Neural cell (in vitro differentiated cells): ENCODE data around the gene PYHIN1. TPM values are rescaled to one million over a fixed set of nuclear protein-coding genes. Genes with fewer than 3 reads are reported as not detected.

ENCODE experiments used
- H2AFZ ChIP-seq: fragments of 200-600, 300-800 bp; sonication (generic), shearing (Covaris generic); 2 replicates; pipeline ENCODE4 v1.6.0; 2014; ENCODE audit warnings: low read depth, mild to moderate bottlenecking, antibody characterized with exemption, low read length, moderate library complexity
- H3F3A ChIP-seq: fragments of 200-600 bp; shearing (Covaris generic); 2 replicates; pipeline ENCODE4 v1.6.1; 2016; ENCODE audit warnings: mild to moderate bottlenecking, moderate library complexity, mixed read lengths, antibody characterized with exemption, low read length; ENCODE audit not compliant: insufficient read depth, poor library complexity, severe bottlenecking
- H3K27ac ChIP-seq: fragments of 200-600, 300-800 bp; sonication (generic), shearing (Covaris generic); 2 replicates; pipeline ENCODE4 v1.5.1; 2014; ENCODE audit warnings: mild to moderate bottlenecking, low read length, moderate library complexity
- H3K27me3 ChIP-seq: fragments of 300-800, 200-600 bp; sonication (generic), shearing (Covaris generic); 2 replicates; pipeline ENCODE4 v1.6.0; 2014; ENCODE audit warnings: mild to moderate bottlenecking, low read depth, low read length, moderate library complexity; ENCODE audit not compliant: insufficient read depth
- H3K36me3 ChIP-seq: fragments of 300-800, 200-600 bp; sonication (generic), shearing (Covaris generic); 2 replicates; pipeline ENCODE4 v1.5.1; 2014; ENCODE audit warnings: mild to moderate bottlenecking, antibody characterized with exemption, low read length, moderate library complexity; ENCODE audit not compliant: insufficient read depth
- H3K4me2 ChIP-seq: fragments of 300-800, 200-600 bp; sonication (generic), shearing (Covaris generic); 2 replicates; pipeline ENCODE4 v1.6.0; 2014; ENCODE audit warnings: mild to moderate bottlenecking, low read length
- H3K4me3 ChIP-seq: fragments of 300-800, 200-600 bp; sonication (generic), shearing (Covaris generic); 2 replicates; pipeline ENCODE4 v1.5.1; 2014; ENCODE audit warnings: mild to moderate bottlenecking, low read length, moderate library complexity
- H3K79me2 ChIP-seq: fragments of 200-600 bp; shearing (Covaris generic); replicated peaks from 2 replicates; pipeline ENCODE4 v1.6.0; 2014; ENCODE audit warnings: mild to moderate bottlenecking, low read length, moderate library complexity; ENCODE audit not compliant: insufficient read depth
- H3K9ac ChIP-seq: fragments of 300-800, 200-600 bp; sonication (generic), shearing (Covaris generic); 2 replicates; pipeline ENCODE4 v1.6.1; 2016; ENCODE audit warnings: mild to moderate bottlenecking, low read length, mixed read lengths
- H3K9me2 ChIP-seq: fragments of 200-600 bp; shearing (Covaris generic); 2 replicates; pipeline ENCODE4 v1.6.1; 2016; ENCODE audit warnings: mild to moderate bottlenecking, low read length, mixed read lengths; ENCODE audit not compliant: insufficient read depth
- H3K9me3 ChIP-seq: fragments of 200-600, 300-800 bp; sonication (generic), shearing (Covaris generic); 2 replicates; pipeline ENCODE4 v1.6.1; 2016; ENCODE audit warnings: mild to moderate bottlenecking, mixed run types, low read length, moderate library complexity, mixed read lengths
- H4K20me1 ChIP-seq: fragments of 200-600 bp; shearing (Covaris generic); 2 replicates; pipeline ENCODE4 v1.6.1; 2016; ENCODE audit warnings: mild to moderate bottlenecking, mixed run types; ENCODE audit not compliant: insufficient read depth
- CTCF ChIP-seq: fragments of 450-650 bp; IDR thresholded peaks from 2 replicates; pipeline ENCODE4 v1.5.1; 2014; ENCODE audit warnings: antibody characterized with exemption, mild to moderate bottlenecking, moderate library complexity; ENCODE audit not compliant: poor library complexity, severe bottlenecking
- EP300 ChIP-seq: fragments of 450-650 bp; conservative IDR thresholded peaks from 2 replicates; pipeline ENCODE4 v1.6.1; 2014; ENCODE audit warnings: antibody characterized with exemption, mild to moderate bottlenecking, moderate library complexity; ENCODE audit not compliant: poor library complexity, severe bottlenecking
- MXI1 ChIP-seq: fragments of 450-650 bp; conservative IDR thresholded peaks from 2 replicates; pipeline ENCODE4 v1.6.1; 2014; ENCODE audit warnings: antibody characterized with exemption, mild to moderate bottlenecking; ENCODE audit not compliant: poor library complexity, severe bottlenecking
- POLR2AphosphoS5 ChIP-seq: IDR thresholded peaks from 2 replicates; pipeline ENCODE4 v1.6.1; 2012
- RAD21 ChIP-seq: fragments of 450-650 bp; conservative IDR thresholded peaks from 2 replicates; pipeline ENCODE4 v1.6.1; 2014; ENCODE audit warnings: antibody characterized with exemption, mild to moderate bottlenecking, moderate library complexity
- REST ChIP-seq: IDR thresholded peaks from 2 replicates; pipeline ENCODE4 v1.6.1; 2012; ENCODE audit warnings: borderline replicate concordance
- SMC3 ChIP-seq: fragments of 450-650 bp; conservative IDR thresholded peaks from 2 replicates; pipeline ENCODE4 v1.6.1; 2014; ENCODE audit warnings: antibody characterized with exemption, mild to moderate bottlenecking, moderate library complexity; ENCODE audit not compliant: poor library complexity
- TAF1 ChIP-seq: IDR thresholded peaks from 2 replicates; pipeline ENCODE4 v1.6.1; 2012; ENCODE audit warnings: low read depth
- polyA plus RNA-seq: library from polyadenylated mRNA; depleted of rRNA; stranded (reverse); fragments of >200 nt; gene quantifications from 2 replicates; pipeline ENCODE4 v1.2.3, GENCODE V29; 2014

Gene PYHIN1
- polyA plus RNA-seq, 1 donor from 2014 or later: not detected

- TF ChIP-seq REST: no peak
- no peak for TF ChIP-seq MXI1
- no peak for TF ChIP-seq CTCF
- no peak for TF ChIP-seq TAF1
- no peak for TF ChIP-seq POLR2AphosphoS5
- no peak for TF ChIP-seq SMC3
- H3K9ac ChIP-seq: no peak overlapping the region
- no peaks in the 10 kb centered on the region for H3K9me2 ChIP-seq
- no peak overlapping the region for H3K4me3 ChIP-seq
- no peaks in the 10 kb centered on the region for H4K20me1 ChIP-seq
- no peak overlapping the region for H2AFZ ChIP-seq
- H3F3A ChIP-seq: no peaks in the 10 kb centered on the region
- H3K79me2 ChIP-seq: no peaks in the 10 kb centered on the region
- H3K27ac ChIP-seq: no peak overlapping the region
- H3K27me3 ChIP-seq: no peaks in the 10 kb centered on the region
- H3K4me2 ChIP-seq: no peak overlapping the region
- H3K9me3 ChIP-seq: no peaks in the 10 kb centered on the region
- no peaks in the 10 kb centered on the region for H3K36me3 ChIP-seq
Measured at GRCh38 chr1:158998037-158998780, 66.9 kb downstream of the PYHIN1 start.

GRCh38 chr1:158998781-158999161, 67.4 kb downstream of the PYHIN1 start:
- Histone ChIP-seq H3K9me2 (no peaks in the 10 kb centered on the region), H3K9ac (no peak overlapping the region), H3K4me3 (peak overlapping the region; percentile 46), H4K20me1 (no peaks in the 10 kb centered on the region), H2AFZ (no peak overlapping the region), H3F3A (no peaks in the 10 kb centered on the region), H3K27me3 (no peaks in the 10 kb centered on the region), H3K9me3 (no peaks in the 10 kb centered on the region), H3K79me2 (no peaks in the 10 kb centered on the region), H3K27ac (no peak overlapping the region), H3K4me2 (no peak overlapping the region), H3K36me3 (no peaks in the 10 kb centered on the region)
- peak; percentile 92 for TF ChIP-seq RAD21
- TF ChIP-seq REST: no peak
- no peak for TF ChIP-seq EP300
- peak; percentile 94 for TF ChIP-seq CTCF
- TF ChIP-seq SMC3: peak; percentile 90
